ENCODE measurements around the gene SLC17A5. TPM values are rescaled to one million over a fixed set of nuclear protein-coding genes. Genes with fewer than 3 reads are reported as not detected.
A peak's percentile ranks its signal among the peaks of the same experiment; 100 is the strongest.

Gene SLC17A5
- total RNA-seq, 1 experiment from 2014 or later = 6.1 TPM

GRCh38 chr6:73585566-73586415, 68.0 kb downstream of the SLC17A5 start:
- Mint-ChIP-seq H3K36me3 (ENCODE audit: insufficient read depth, unreplicated experiment) (no peaks in the 10 kb centered on the region), H3K4me3 (ENCODE audit: unreplicated experiment) (peak overlapping the region; percentile 63), H3K27me3 (ENCODE audit: insufficient read depth, unreplicated experiment) (no peaks in the 10 kb centered on the region), H3K27ac (ENCODE audit: low read depth, unreplicated experiment) (peak overlapping the region; percentile 98), H3K4me1 (ENCODE audit: insufficient read depth, unreplicated experiment) (peaks cover 10% of the 10 kb centered on the region), H3K9me3 (ENCODE audit: unreplicated experiment) (no peaks in the 10 kb centered on the region)
- DNase-seq (ENCODE audit: unreplicated experiment) = peak; percentile 79
- ChIA-PET POLR2A (interaction anchor here (0.6 to 5.7 kb wide), 22 partner anchors 10 to 131 kb away, joined by 3 to 133 read pairs (median 6); partner anchors contain the start of genes EEF1A1, MTO1 and SLC17A5), CTCF (interaction anchor here (0.6 to 2.1 kb wide), 7 partner anchors 25 to 151 kb away, joined by 3 to 9 read pairs (median 4); partner anchors contain the start of gene EEF1A1)
- no TSS peak for BruUV-seq (replicated peaks)
- intact Hi-C loops (cut with micrococcal nuclease) = no loop called here
- TF ChIP-seq CTCF (IDR thresholded peaks at IDR 0.05; ENCODE audit: unreplicated experiment) = no peak

GRCh38 chr6:73581293-73581692, 72.5 kb downstream of the SLC17A5 start:
- peaks cover 16% of the 10 kb centered on the region for H3K4me1 Mint-ChIP-seq (ENCODE audit: insufficient read depth, unreplicated experiment)
- ChIA-PET CTCF (interaction anchor here (0.6 to 2.7 kb wide), 10 partner anchors 12 to 68 kb away, joined by 3 to 15 read pairs (median 4); partner anchors contain the start of gene EEF1A1), POLR2A (interaction anchor here (1.2 to 5.8 kb wide), 8 partner anchors 14 to 72 kb away, joined by 4 to 244 read pairs (median 18); partner anchors contain the start of genes EEF1A1 and SLC17A5)
- intact Hi-C loops (cut with micrococcal nuclease) = no loop called here
- no peaks in the 10 kb centered on the region for H3K36me3 Mint-ChIP-seq (ENCODE audit: insufficient read depth, unreplicated experiment)
- H3K9me3 Mint-ChIP-seq (ENCODE audit: unreplicated experiment) = no peaks in the 10 kb centered on the region
- DNase-seq (ENCODE audit: unreplicated experiment) = no peak
- TF ChIP-seq CTCF (IDR thresholded peaks at IDR 0.05; ENCODE audit: unreplicated experiment) = no peak
- no peaks in the 10 kb centered on the region for H3K27me3 Mint-ChIP-seq (ENCODE audit: insufficient read depth, unreplicated experiment)
- H3K4me3 Mint-ChIP-seq (ENCODE audit: unreplicated experiment) = peak overlapping the region; percentile 81
- H3K27ac Mint-ChIP-seq (ENCODE audit: low read depth, unreplicated experiment) = peak overlapping the region; percentile 100
- BruUV-seq (replicated peaks) = no TSS peak

- Mint-ChIP-seq H3K9me3 (ENCODE audit: unreplicated experiment) (no peaks in the 10 kb centered on the region), H3K4me1 (ENCODE audit: insufficient read depth, unreplicated experiment) (peaks cover 9% of the 10 kb centered on the region), H3K27me3 (ENCODE audit: insufficient read depth, unreplicated experiment) (no peaks in the 10 kb centered on the region), H3K4me3 (ENCODE audit: unreplicated experiment) (peak overlapping the region; percentile 81), H3K36me3 (ENCODE audit: insufficient read depth, unreplicated experiment) (no peaks in the 10 kb centered on the region), H3K27ac (ENCODE audit: low read depth, unreplicated experiment) (peak overlapping the region; percentile 100)
- ChIA-PET POLR2A (interaction anchor here (0.6 to 5.8 kb wide), 24 partner anchors 13 to 382 kb away, joined by 3 to 244 read pairs (median 4); partner anchors contain the start of genes EEF1A1, MTO1 and SLC17A5), CTCF (interaction anchor here (0.7 to 2.7 kb wide), 12 partner anchors 9 to 767 kb away, joined by 3 to 15 read pairs (median 4); partner anchors contain the start of gene EEF1A1)
- intact Hi-C loops (cut with micrococcal nuclease) = loop anchor here (1.0 kb wide), 1 partner anchor 59 kb away; the partner anchor contains the start of gene EEF1A1
- peak; percentile 94 for DNase-seq (ENCODE audit: unreplicated experiment)
- TF ChIP-seq CTCF (IDR thresholded peaks at IDR 0.05; ENCODE audit: unreplicated experiment) = peak; percentile 17
- BruUV-seq (replicated peaks) = TSS peak; percentile 97
These were observed 73.3 kb downstream of the SLC17A5 start for GRCh38 chr6:73580247-73581149.
